Stomach smooth muscle (tissue), 2 donors: Measurements from ENCODE around the gene SMARCAD1.

Source experiments
- H3K27ac ChIP-seq: one replicate; pipeline ENCODE4 v1.7.0; 2013; ENCODE audit warnings: mild to moderate bottlenecking, low read length, inconsistent platforms
- H3K27me3 ChIP-seq, 2 donors: one replicate each; pipeline ENCODE4 v1.7.0; 2013; ENCODE audit warnings: low read length in 2 of 2; ENCODE audit not compliant: insufficient read depth in 2 of 2, control insufficient read depth in 1 of 2
- H3K36me3 ChIP-seq, 2 donors: one replicate each; pipeline ENCODE4 v1.7.0; 2013; ENCODE audit warnings: low read length in 2 of 2; ENCODE audit not compliant: control insufficient read depth in 2 of 2, insufficient read depth in 2 of 2
- H3K4me1 ChIP-seq: one replicate; pipeline ENCODE4 v1.7.0; 2013; ENCODE audit warnings: low read length; ENCODE audit not compliant: control insufficient read depth, insufficient read depth
- H3K4me3 ChIP-seq, 2 donors: one replicate each; pipeline ENCODE4 v1.7.0; 2013; ENCODE audit warnings: low read length in 2 of 2
- H3K9ac ChIP-seq, 2 donors: one replicate each; pipeline ENCODE4 v1.7.0; 2013; ENCODE audit warnings: low read length in 2 of 2, mild to moderate bottlenecking in 1 of 2
- H3K9me3 ChIP-seq, 2 donors: one replicate each; pipeline ENCODE4 v1.7.0; 2013; ENCODE audit warnings: low read length in 2 of 2; ENCODE audit not compliant: control insufficient read depth in 2 of 2
- donor health status: healthy.
- donor health status: Pancreatic carcinoma.

Gene SMARCAD1

GRCh38 chr4:94256828-94257227 lies 49.2 kb downstream of the SMARCAD1 start:
- H3K36me3 ChIP-seq: peaks cover 7 to 9% of the 10 kb centered on the region in 2 donors
- no peak overlapping the region for H3K9ac ChIP-seq
- H3K4me3 ChIP-seq: no peak overlapping the region
- H3K4me1 ChIP-seq: no peaks in the 10 kb centered on the region
- H3K9me3 ChIP-seq: no peaks in the 10 kb centered on the region
- no peak overlapping the region for H3K27ac ChIP-seq
- no peaks in the 10 kb centered on the region for H3K27me3 ChIP-seq

- Histone ChIP-seq H3K9me3 (no peaks in the 10 kb centered on the region), H3K4me3 (no peak overlapping the region), H3K36me3 (peaks cover 2 to 3% of the 10 kb centered on the region in 2 donors), H3K27ac (no peak overlapping the region), H3K4me1 (no peaks in the 10 kb centered on the region), H3K27me3 (no peaks in the 10 kb centered on the region), H3K9ac (no peak overlapping the region)
Observed at GRCh38 chr4:94262163-94263016, 54.7 kb downstream of the SMARCAD1 start.

GRCh38 chr4:94267037-94267436 lies 59.4 kb downstream of the SMARCAD1 start:
- Histone ChIP-seq H3K27me3 (no peaks in the 10 kb centered on the region), H3K4me3 (no peak overlapping the region), H3K9ac (no peak overlapping the region), H3K9me3 (no peaks in the 10 kb centered on the region), H3K36me3 (peaks cover 0 to 3% of the 10 kb centered on the region in 2 donors), H3K27ac (no peak overlapping the region), H3K4me1 (no peaks in the 10 kb centered on the region)

- H3K4me3 ChIP-seq: no peak overlapping the region
- no peak overlapping the region for H3K9ac ChIP-seq
- H3K36me3 ChIP-seq: peaks cover 7 to 8% of the 10 kb centered on the region in 2 donors
- no peaks in the 10 kb centered on the region for H3K9me3 ChIP-seq
- no peaks in the 10 kb centered on the region for H3K4me1 ChIP-seq
- H3K27ac ChIP-seq: no peak overlapping the region
- H3K27me3 ChIP-seq: no peaks in the 10 kb centered on the region
Observed at GRCh38 chr4:94271248-94271647, 63.6 kb downstream of the SMARCAD1 start.

GRCh38 chr4:94274912-94275311 lies 67.2 kb downstream of the SMARCAD1 start:
- no peaks in the 10 kb centered on the region for H3K27me3 ChIP-seq
- no peaks in the 10 kb centered on the region for H3K9me3 ChIP-seq
- H3K4me1 ChIP-seq: no peaks in the 10 kb centered on the region
- H3K36me3 ChIP-seq: peaks cover 17 to 19% of the 10 kb centered on the region in 2 donors
- H3K4me3 ChIP-seq: no peak overlapping the region
- no peak overlapping the region for H3K9ac ChIP-seq
- H3K27ac ChIP-seq: no peak overlapping the region

GRCh38 chr4:94276204-94276603 lies 68.5 kb downstream of the SMARCAD1 start:
- Histone ChIP-seq H3K36me3 (peaks cover 19 to 26% of the 10 kb centered on the region in 2 donors), H3K27ac (no peak overlapping the region), H3K4me3 (no peak overlapping the region), H3K27me3 (no peaks in the 10 kb centered on the region), H3K9ac (no peak overlapping the region), H3K4me1 (no peaks in the 10 kb centered on the region), H3K9me3 (no peaks in the 10 kb centered on the region)

- H3K36me3 ChIP-seq: peaks cover 19 to 23% of the 10 kb centered on the region in 2 donors
- H3K9me3 ChIP-seq: no peaks in the 10 kb centered on the region
- H3K27ac ChIP-seq: no peak overlapping the region
- no peaks in the 10 kb centered on the region for H3K4me1 ChIP-seq
- H3K9ac ChIP-seq: no peak overlapping the region
- no peak overlapping the region for H3K4me3 ChIP-seq
- H3K27me3 ChIP-seq: no peaks in the 10 kb centered on the region
Observed at GRCh38 chr4:94277534-94277933, 69.9 kb downstream of the SMARCAD1 start.

- H3K27ac ChIP-seq: no peak overlapping the region
- no peaks in the 10 kb centered on the region for H3K4me1 ChIP-seq
- H3K27me3 ChIP-seq: no peaks in the 10 kb centered on the region
- no peak overlapping the region for H3K9ac ChIP-seq
- no peaks in the 10 kb centered on the region for H3K9me3 ChIP-seq
- H3K4me3 ChIP-seq: no peak overlapping the region
- peaks cover 16 to 31% of the 10 kb centered on the region in 2 donors for H3K36me3 ChIP-seq
Observed at GRCh38 chr4:94278781-94279180, 71.1 kb downstream of the SMARCAD1 start.

- H3K4me3 ChIP-seq: no peak overlapping the region
- H3K36me3 ChIP-seq: peaks cover 6 to 23% of the 10 kb centered on the region in 2 donors
- H3K9me3 ChIP-seq: no peaks in the 10 kb centered on the region
Observed at GRCh38 chr4:94284889-94285288, 77.2 kb downstream of the SMARCAD1 start.

GRCh38 chr4:94285666-94286065 lies 78.0 kb downstream of the SMARCAD1 start:
- no peaks in the 10 kb centered on the region for H3K9me3 ChIP-seq
- no peak overlapping the region for H3K27ac ChIP-seq
- H3K4me3 ChIP-seq: no peak overlapping the region
- H3K36me3 ChIP-seq: peaks cover 8 to 26% of the 10 kb centered on the region in 2 donors
- H3K9ac ChIP-seq: no peak overlapping the region
- H3K27me3 ChIP-seq: no peaks in the 10 kb centered on the region
- H3K4me1 ChIP-seq: no peaks in the 10 kb centered on the region

More at GRCh38 chr4:94284889-94285288, 77.2 kb downstream of the SMARCAD1 start:
- no peaks in the 10 kb centered on the region for H3K27me3 ChIP-seq
- no peak overlapping the region for H3K27ac ChIP-seq
- no peaks in the 10 kb centered on the region for H3K4me1 ChIP-seq
- H3K9ac ChIP-seq: no peak overlapping the region

GRCh38 chr4:94290245-94290644 lies 82.6 kb downstream of the SMARCAD1 start:
- Histone ChIP-seq H3K27me3 (no peaks in the 10 kb centered on the region), H3K9ac (no peak overlapping the region), H3K36me3 (peaks cover 3 to 8% of the 10 kb centered on the region in 2 donors), H3K4me1 (no peaks in the 10 kb centered on the region), H3K9me3 (no peaks in the 10 kb centered on the region), H3K4me3 (no peak overlapping the region), H3K27ac (no peak overlapping the region)
